Renal pelvis (tissue), 4 donors: ENCODE data around the gene CUBN. TPM values are rescaled to one million over a fixed set of nuclear protein-coding genes. Genes with fewer than 3 reads are reported as not detected.

Experiments
- DNase-seq: peaks from one replicate; pipeline ENCODE4 v3.0.0-alpha.2; 2013
- polyA plus RNA-seq, 3 donors: library from polyadenylated mRNA; unstranded; fragments of 120-200 nt; gene quantifications; one replicate each; pipeline ENCODE4 v1.2.1, GENCODE V29; 2013; ENCODE audit not compliant: insufficient read length in 3 of 3

The CUBN gene
- polyA plus RNA-seq, 3 donors, result 170 to 263 (median 254) TPM

GRCh38 chr10:16788778-16789177 is 340.8 kb downstream of the CUBN start:
- DNase-seq, result no peak

GRCh38 chr10:16788125-16788524 is 341.5 kb downstream of the CUBN start:
- no peak for DNase-seq

GRCh38 chr10:16787361-16787791 is 342.2 kb downstream of the CUBN start:
- no peak for DNase-seq

GRCh38 chr10:16780338-16780880 is 349.2 kb downstream of the CUBN start:
- DNase-seq, result no peak

GRCh38 chr10:16779384-16779915 is 350.2 kb downstream of the CUBN start:
- no peak for DNase-seq

- DNase-seq, result peak; percentile 72
Measured at GRCh38 chr10:16777473-16778370, 351.9 kb downstream of the CUBN start.

GRCh38 chr10:16776896-16777295 is 352.7 kb downstream of the CUBN start:
- DNase-seq, result no peak

Other genes with a start within 250 kb of the CUBN start
- 10 to 100 TPM in 2 of 3 donors, 1 to 10 TPM in 1; 9.0 to 12.9 (median 10.9) TPM for gene TRDMT1, start 71.9 kb upstream of the CUBN start, polyA plus RNA-seq
- gene VIM, start 98.4 kb upstream of the CUBN start, polyA plus RNA-seq, result 1,000 to 10,000 TPM; 1,123 to 1,535 (median 1,312) TPM